GM21447 (cell line): ENCODE data around the gene PHKA1.
"Not testable (repeated sequence)": the region's sequence is repeated elsewhere in the genome, so short reads cannot be mapped to it uniquely, and the experiment has no call there.

Experiments used
- ATAC-seq: cut with Tn5 transposase; IDR thresholded peaks from one replicate; pipeline ENCODE4 v1.9.1; 2021; ENCODE audit not compliant: unreplicated experiment

The PHKA1 gene

GRCh38 chrX:72669508-72669907, 44.6 kb downstream of the PHKA1 start:
- ATAC-seq: not testable (repeated sequence)

GRCh38 chrX:72666451-72666850, 47.7 kb downstream of the PHKA1 start:
- no peak for ATAC-seq

DNA sequence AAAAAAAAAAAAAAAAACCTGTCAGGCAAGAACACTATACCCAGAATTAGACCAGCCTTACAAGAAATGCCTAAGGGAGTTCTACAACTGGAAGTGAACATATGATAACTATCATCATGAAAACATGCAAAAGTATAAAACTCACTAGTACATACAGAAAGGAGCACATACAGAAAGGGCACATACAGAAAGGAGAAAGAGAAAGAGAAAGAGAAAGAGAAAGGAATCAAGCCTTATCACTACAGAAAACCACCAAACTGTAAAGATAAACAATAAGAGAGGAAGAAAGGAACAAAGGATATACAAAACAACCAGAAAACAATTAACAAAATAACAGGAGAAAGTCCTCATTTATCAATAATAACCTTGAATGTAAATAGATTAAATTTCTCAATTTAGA, 50.4 kb downstream of the PHKA1 start:
- ATAC-seq: no peak

- no peak for ATAC-seq
Measured at GRCh38 chrX:72662020-72662747, 51.9 kb downstream of the PHKA1 start.

GRCh38 chrX:72659723-72660122, 54.4 kb downstream of the PHKA1 start:
- no peak for ATAC-seq

DNA sequence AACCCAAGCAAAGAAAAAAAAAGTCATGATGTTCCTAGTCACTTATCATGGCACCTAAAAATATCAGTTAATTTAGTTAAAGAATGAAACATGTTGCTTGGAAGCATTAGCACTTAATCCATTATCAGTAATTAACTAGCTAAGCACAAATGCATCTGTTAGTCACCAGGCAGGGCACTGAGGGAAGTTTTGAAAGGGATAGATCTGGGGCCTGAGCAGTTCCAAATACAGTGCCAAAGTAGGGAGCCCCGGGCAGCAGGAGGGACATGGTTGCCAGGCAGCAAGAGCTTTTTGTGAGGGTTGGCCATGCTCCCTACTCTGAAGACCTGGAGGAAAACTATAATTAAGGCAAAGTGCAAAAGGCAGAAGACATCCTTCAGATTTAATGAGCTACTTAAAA, 62.0 kb downstream of the PHKA1 start:
- no peak for ATAC-seq

DNA sequence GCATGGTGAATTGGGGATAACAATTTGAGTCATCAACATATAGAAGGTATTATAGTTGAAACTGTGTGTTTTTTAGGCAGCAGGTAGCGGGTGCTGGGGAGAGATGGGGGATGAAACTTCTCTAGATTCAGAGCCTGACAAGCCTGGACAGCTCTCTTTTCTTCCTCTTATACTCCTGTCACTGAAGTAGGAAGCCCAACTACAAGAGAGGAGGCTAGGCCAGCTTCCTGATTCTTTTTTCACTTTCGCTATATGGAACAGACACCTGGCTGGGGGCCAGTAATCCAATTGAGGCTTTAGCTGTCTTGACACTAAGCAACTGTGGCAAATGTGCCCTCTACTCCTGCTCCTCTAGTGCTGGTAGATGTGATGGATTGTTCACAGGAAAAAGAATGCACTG, 69.2 kb downstream of the PHKA1 start:
- ATAC-seq: no peak

DNA sequence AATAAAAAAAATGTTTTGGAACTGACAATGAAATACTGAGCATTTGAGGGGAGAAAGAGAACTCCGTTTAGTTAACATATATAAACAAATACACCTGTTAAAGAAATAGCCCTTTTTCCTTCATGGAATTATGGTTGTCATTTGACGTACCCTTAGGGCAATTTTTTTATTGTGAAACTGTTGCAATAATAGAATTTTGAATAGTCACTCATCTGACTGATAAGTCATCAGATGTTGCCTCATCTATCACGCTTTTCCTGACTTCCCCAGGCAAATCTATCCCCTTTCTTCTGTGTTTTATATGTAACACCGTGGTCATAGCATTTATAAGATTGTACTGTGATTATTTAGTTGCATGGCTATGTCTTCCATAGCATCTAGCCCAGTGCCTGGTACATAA, 72.5 kb downstream of the PHKA1 start:
- no peak for ATAC-seq

DNA sequence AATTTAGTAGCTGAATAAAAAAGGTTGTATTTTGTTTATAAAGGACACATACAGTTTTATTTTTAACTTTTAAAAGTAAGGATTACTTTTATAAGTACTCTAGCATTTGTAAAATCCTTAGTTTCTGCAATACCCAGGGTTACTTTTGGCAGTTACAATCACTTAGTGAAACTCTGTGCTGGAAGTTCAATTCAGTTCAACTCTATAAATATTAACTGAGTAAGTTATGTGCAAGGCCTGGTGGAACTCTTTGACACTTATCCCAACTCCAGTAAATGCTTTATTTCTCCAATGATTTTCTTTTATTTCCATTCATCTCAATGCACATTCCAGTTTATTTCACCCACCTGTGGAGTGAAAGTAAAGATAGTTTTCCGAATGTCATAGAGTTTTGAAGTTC, 78.2 kb downstream of the PHKA1 start:
- ATAC-seq: no peak

GRCh38 chrX:72634331-72634730, 79.8 kb downstream of the PHKA1 start:
- ATAC-seq: no peak

GRCh38 chrX:72630185-72630584, 83.9 kb downstream of the PHKA1 start:
- no peak for ATAC-seq

- no peak for ATAC-seq
Measured at GRCh38 chrX:72624194-72624593, 89.9 kb downstream of the PHKA1 start.

DNA sequence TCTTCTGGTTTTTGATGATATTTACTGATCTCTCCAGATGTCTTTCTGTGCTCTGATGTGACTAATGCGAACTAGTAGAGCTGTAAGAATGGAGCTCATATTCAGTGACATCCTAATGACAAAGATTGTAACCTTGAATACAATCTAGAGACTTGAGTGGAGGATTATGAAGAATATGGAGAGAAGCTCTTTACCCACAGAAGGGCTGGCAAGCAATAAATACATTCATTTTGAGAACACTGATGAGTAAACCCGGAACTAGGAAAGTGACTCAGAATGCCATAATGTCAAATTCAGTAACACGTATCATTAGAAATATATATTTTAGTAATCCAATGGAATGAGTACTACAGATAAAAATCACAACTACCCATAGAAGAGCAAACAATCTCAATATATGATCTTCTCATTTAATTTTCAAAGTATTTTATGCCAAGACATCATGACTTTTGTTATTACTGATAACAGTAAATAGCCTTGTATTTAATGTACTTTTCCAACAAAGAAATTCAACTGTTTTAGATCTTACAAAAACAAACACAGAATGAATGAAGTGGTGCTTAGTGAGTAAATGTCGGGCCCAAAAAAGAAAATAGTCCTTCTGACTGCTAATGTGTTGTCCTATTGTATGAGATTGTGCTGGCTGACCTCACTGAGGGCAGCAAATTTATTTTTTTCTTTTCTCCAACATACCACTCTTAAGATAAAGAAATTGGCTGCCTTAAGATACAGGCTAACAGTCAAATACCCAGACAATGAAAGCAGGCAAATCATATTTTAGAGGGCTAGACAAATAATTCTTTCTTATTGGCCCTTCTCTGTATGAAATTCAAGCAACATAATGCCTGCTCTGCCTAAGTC, 92.3 kb downstream of the PHKA1 start:
- ATAC-seq: peak; percentile 82

DNA sequence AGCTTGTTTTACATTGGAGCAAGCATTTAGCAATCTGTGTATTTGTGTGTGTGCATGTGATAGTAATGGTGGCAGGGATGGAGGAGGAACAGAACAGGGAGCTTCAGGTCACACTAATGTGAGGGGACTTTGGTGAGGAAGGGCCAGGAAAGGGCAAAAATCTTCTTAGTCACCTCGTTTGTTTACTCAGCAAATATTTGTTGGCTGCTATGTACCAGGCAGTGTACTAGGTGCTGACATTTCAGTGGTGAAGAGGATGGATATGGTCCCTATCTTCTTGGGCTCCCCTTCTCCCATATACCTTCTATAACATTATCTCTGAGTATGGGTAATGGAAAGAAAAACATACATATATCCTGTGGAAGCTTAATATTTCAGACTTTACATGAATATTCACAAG, 92.9 kb downstream of the PHKA1 start:
- peak; percentile 16 for ATAC-seq

- ATAC-seq: no peak
Measured at GRCh38 chrX:72620550-72621145, 93.5 kb downstream of the PHKA1 start.

GRCh38 chrX:72609313-72609712, 104.8 kb downstream of the PHKA1 start:
- no peak for ATAC-seq

- no peak for ATAC-seq
Measured at GRCh38 chrX:72604705-72605104, 109.4 kb downstream of the PHKA1 start.

GRCh38 chrX:72604112-72604511, 110.0 kb downstream of the PHKA1 start:
- peak; percentile 61 for ATAC-seq

DNA sequence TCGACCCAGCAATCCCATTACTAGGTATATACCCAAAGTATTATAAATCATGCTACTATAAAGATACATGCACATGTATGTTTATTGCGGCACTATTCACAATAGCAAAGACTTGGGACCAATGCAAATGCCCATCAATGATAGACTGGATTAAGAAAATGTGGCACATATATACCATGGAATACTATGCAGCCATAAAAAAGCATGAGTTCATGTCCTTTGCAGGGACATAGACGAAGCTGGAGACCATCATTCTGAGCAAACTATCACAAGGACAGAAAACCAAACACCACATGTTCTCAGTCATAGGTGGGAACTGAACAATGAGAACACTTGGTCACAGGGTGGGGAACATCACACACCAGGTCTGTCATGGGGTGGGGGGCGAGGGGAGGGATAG, 123.1 kb downstream of the PHKA1 start:
- not testable (repeated sequence) for ATAC-seq

DNA sequence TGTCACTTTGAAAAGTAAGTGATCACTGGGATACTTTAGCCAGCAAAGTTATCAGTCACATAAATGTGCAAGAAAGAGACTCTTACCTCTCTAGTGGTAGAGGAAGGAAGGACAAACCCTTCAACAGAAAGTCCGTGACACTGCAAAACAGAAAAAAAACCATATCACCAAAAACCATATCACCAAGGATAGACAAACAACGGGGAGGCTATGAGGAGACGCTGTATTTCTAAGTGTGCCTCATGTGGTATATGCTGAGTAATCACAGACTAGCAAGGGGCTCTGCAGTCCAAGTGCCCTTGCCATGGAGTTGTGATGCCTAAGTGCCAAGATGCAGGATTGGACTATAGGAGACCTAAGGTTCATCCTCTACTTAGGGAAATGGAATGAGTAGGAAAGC, 129.9 kb downstream of the PHKA1 start:
- no peak for ATAC-seq

GRCh38 chrX:72576141-72576894, 137.8 kb downstream of the PHKA1 start:
- no peak for ATAC-seq
